Kidney epithelial cell (primary cell): ENCODE measurements around the gene BLOC1S5. TPM values are rescaled to one million over a fixed set of nuclear protein-coding genes. Genes with fewer than 3 reads are reported as not detected.

ENCODE experiments used
- DNase-seq: peaks from one replicate; pipeline ENCODE4 v3.0.0-alpha.2; 2010; ENCODE audit warnings: low read depth
- H3K27me3 ChIP-seq: 2 replicates; pipeline ENCODE4 v1.6.0; 2011; ENCODE audit warnings: low read length; ENCODE audit not compliant: control insufficient read depth, insufficient read depth
- H3K36me3 ChIP-seq: 2 replicates; pipeline ENCODE4 v1.5.1; 2011; ENCODE audit warnings: low read length; ENCODE audit not compliant: control insufficient read depth, insufficient read depth
- H3K4me3 ChIP-seq: 2 replicates; pipeline ENCODE4 v1.5.1; 2011; ENCODE audit warnings: low read depth, mild to moderate bottlenecking, control low read depth, low read length
- CTCF ChIP-seq: IDR thresholded peaks from 2 replicates; pipeline ENCODE4 v1.5.1; 2011; ENCODE audit warnings: mild to moderate bottlenecking, moderate library complexity, low read length, control low read depth, inconsistent platforms; ENCODE audit not compliant: insufficient read depth, poor library complexity, severe bottlenecking
- total RNA-seq: library from RNA; depleted of rRNA; stranded (reverse); fragments of >200 nt; gene quantifications from 2 replicates; pipeline ENCODE4 v1.2.3, GENCODE V29; 2015

The BLOC1S5 gene
- total RNA-seq, 1 donor from 2014 or later, result 14.8 TPM

GRCh38 chr6:8108031-8108660, 44.0 kb upstream of the BLOC1S5 start:
- Histone ChIP-seq H3K27me3 (no peaks in the 10 kb centered on the region), H3K4me3 (no peak overlapping the region), H3K36me3 (no peaks in the 10 kb centered on the region)
- no peak for DNase-seq
- no peak for TF ChIP-seq CTCF

DNA sequence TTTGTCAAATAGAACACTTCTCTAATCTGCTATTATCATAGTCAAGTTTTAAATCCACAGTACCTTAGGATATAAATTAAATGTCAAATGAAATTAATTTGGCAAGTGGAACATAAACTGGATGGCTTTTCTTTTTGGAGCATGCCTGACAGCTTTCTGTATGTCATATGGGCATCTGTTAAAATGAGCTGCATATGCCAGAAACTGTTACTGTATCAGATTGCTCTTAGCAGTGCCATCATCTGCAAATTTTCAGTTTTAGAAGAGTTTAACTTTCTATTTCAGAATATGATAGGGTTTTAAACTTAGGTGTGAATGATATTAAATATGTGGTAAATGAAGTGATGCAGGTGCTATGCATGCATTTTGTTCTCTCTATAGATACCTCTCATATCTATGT, 41.6 kb upstream of the BLOC1S5 start:
- no peak for DNase-seq
- no peak for TF ChIP-seq CTCF
- Histone ChIP-seq H3K27me3 (no peaks in the 10 kb centered on the region), H3K4me3 (no peak overlapping the region), H3K36me3 (no peaks in the 10 kb centered on the region)

GRCh38 chr6:8103726-8104125, 39.5 kb upstream of the BLOC1S5 start:
- Histone ChIP-seq H3K4me3 (no peak overlapping the region), H3K27me3 (no peaks in the 10 kb centered on the region), H3K36me3 (no peaks in the 10 kb centered on the region)
- TF ChIP-seq CTCF, result no peak
- no peak for DNase-seq

GRCh38 chr6:8102122-8102958, 38.2 kb upstream of the BLOC1S5 start, which contains the start of gene EEF1E1:
TSS of gene EEF1E1 (minus strand) at chr6:8102548. CDS start at chr6:8102521, 27 bp downstream.
- DNase-seq, result peak; percentile 85
- H3K36me3 ChIP-seq, result no peaks in the 10 kb centered on the region
- H3K27me3 ChIP-seq, result no peaks in the 10 kb centered on the region
- peak within 1 kb of the TSS; percentile 85 for H3K4me3 ChIP-seq
- TF ChIP-seq CTCF, result no peak

DNA sequence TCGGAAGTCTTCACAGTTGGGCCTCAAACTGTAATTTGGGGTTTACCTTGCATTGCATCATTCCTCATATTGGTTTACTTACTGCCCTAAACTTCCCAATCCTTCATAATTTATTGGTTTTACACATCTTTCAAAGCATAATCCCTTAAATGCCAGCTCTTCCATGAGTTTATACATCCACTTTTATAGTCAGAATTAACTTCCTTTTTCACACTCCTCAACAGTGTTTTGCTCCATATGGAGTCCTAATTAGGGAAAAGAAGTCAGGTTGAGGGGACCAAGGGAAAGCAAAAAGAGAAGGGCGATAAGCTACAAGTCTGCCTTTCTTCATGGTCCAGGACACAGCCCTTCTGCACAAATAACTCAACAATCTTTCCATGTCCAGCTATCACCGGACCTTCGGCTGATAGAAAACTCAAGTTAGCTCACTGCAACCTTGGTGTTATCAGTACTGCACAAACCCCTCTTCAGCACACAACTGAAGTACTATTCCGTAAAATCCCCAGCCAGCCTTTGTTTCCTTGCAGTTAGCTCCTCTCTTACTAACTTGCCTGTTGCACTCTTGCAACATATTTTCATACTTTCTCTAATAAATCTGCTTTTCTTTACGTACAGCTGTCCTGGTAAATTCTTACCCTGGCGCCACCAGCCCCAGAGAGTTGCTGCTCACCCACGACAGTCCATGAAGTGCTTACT, 36.1 kb upstream of the BLOC1S5 start:
- H3K36me3 ChIP-seq, result no peaks in the 10 kb centered on the region
- no peak for DNase-seq
- no peak overlapping the region for H3K4me3 ChIP-seq
- H3K27me3 ChIP-seq, result no peaks in the 10 kb centered on the region
- TF ChIP-seq CTCF, result no peak
